Measurements from ENCODE around the gene RNF212B. TPM values are rescaled to one million over a fixed set of nuclear protein-coding genes. Genes with fewer than 3 reads are reported as not detected.

Gene RNF212B
- total and polyA plus RNA-seq, 2 of the 13 experiments (the other 11 are each of a cell fraction or from before 2014, with no cell fraction given): 0.05 TPM; not detected in 1

- TF ChIP-seq ZNF484 (CRISPR knock-in tag; IDR thresholded peaks at IDR 0.05; ENCODE audit: borderline replicate concordance, low read depth) (no peak), ZKSCAN8 (CRISPR knock-in tag; IDR thresholded peaks at IDR 0.05; ENCODE audit: borderline replicate concordance) (peak; percentile 78; the same call in 1 of the 2 replicates), ZSCAN25 (CRISPR knock-in tag; IDR thresholded peaks at IDR 0.05) (peak; percentile 94), KDM1A (CRISPR knock-in tag; IDR thresholded peaks at IDR 0.05) (peak; percentile 60; the same call in 1 of the 2 replicates), ZNF10 (CRISPR knock-in tag; IDR thresholded peaks at IDR 0.05; ENCODE audit: borderline replicate concordance, low read depth) (no peak; the same call in 1 of the 2 replicates), FOSL1 (CRISPR knock-in tag; IDR thresholded peaks at IDR 0.05; ENCODE audit: borderline replicate concordance) (0 out of 2 replicates have a peak, but pooled peaks have one; percentile 26), FLYWCH1 (CRISPR knock-in tag; IDR thresholded peaks at IDR 0.05) (no peak), ZNF468 (CRISPR knock-in tag; IDR thresholded peaks at IDR 0.05) (no peak), ZNF33A (CRISPR knock-in tag; IDR thresholded peaks at IDR 0.05; ENCODE audit: borderline replicate concordance) (no peak), ZNF564 (CRISPR knock-in tag; IDR thresholded peaks at IDR 0.05) (no peak), GRHL1 (CRISPR knock-in tag; conservative IDR thresholded peaks at IDR 0.05) (no peak), BCL3 (CRISPR knock-in tag; IDR thresholded peaks at IDR 0.05) (peak; percentile 99), ZNF510 (CRISPR knock-in tag; IDR thresholded peaks at IDR 0.05; ENCODE audit: low read depth) (peak; percentile 94; the same call in 1 of the 2 replicates), IKZF4 (CRISPR knock-in tag; IDR thresholded peaks at IDR 0.05; ENCODE audit: borderline replicate concordance, low read depth, not compliant biosample characterization) (peak; percentile 96), RARG (CRISPR knock-in tag; IDR thresholded peaks at IDR 0.05; ENCODE audit: low read depth) (no peak; the same call in 1 of the 2 replicates), ZEB1 (IDR thresholded peaks at IDR 0.05; ENCODE audit: insufficient replicate concordance, low read depth) (no peak), USF2 (IDR thresholded peaks at IDR 0.05; ENCODE audit: low read depth, low read length) (no peak; the same call in 1 of the 2 replicates), USF2 (CRISPR knock-in tag; IDR thresholded peaks at IDR 0.05; ENCODE audit: borderline replicate concordance) (peak; percentile 59; the same call in 1 of the 2 replicates), KLF15 (CRISPR knock-in tag; IDR thresholded peaks at IDR 0.05; ENCODE audit: borderline replicate concordance) (peak; percentile 93), XRCC5 (optimal IDR thresholded peaks at IDR 0.05; ENCODE audit: low read length) (peak; percentile 98), HOXA9 (CRISPR knock-in tag; IDR thresholded peaks at IDR 0.05; ENCODE audit: borderline replicate concordance) (no peak), SP5 (CRISPR knock-in tag; IDR thresholded peaks at IDR 0.05; ENCODE audit: borderline replicate concordance, low read depth) (peak; percentile 94), ZSCAN22 (CRISPR knock-in tag; IDR thresholded peaks at IDR 0.05) (0 out of 2 replicates have a peak, but pooled peaks have one; percentile 54), RFX3 (CRISPR knock-in tag; IDR thresholded peaks at IDR 0.05) (peak; percentile 43; the same call in 1 of the 2 replicates), ZNF296 (CRISPR knock-in tag; conservative IDR thresholded peaks at IDR 0.05) (no peak)
These were observed 68.8 kb downstream of the RNF212B start, which contains the start of gene BCL2L2 (continued) for GRCh38 chr14:23306412-23307145.

Data from HepG2 (cell line).